Measurements from ENCODE around the gene ASTN2. TPM values are rescaled to one million over a fixed set of nuclear protein-coding genes. Genes with fewer than 3 reads are reported as not detected.

ASTN2 gene
- polyA plus RNA-seq, 3 donors: 17.2 to 17.5 (median 17.5) TPM

DNA sequence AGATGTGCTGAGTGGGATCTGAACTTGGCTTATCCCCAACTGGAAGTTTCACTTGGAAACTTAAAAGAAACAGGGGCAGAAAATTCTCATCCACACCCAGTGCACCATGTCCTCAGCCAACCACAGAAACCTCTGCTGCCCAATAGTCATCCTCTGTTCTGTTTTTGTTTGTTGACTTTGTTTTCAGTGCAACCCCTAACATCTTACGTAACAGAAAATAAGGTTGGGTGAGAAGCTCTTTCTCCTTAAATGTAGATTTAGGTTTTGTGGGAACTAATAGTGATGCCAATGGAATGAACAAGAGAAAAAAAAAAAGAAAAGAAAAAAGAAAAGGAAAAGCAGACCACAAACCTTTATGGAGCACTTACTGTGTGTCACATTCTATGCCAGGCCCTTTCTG, 998.4 kb downstream of the ASTN2 start:
- no peak for DNase-seq (ENCODE audit: extremely low read depth in 1 of 11, low read depth in 9 of 11, low spot score in 4 of 11)

DNA sequence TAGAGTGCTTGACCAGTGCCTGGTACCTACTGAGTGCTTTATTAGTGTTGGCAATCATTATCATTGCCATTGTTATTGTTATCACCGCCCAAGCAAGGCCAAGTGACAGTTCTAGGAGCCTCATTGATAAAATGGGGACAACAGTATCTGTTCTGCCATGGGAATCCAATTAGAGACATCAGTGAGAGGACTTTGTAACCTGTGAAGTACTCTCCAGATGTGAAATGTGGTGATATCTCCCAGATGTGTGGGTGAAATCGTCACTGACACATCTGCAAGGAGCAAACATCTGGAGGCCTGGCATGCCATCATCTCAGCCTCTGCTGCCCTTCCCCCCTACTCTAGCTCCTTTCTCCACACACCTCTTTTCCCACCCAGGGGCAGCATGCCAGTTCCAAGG, 1000.5 kb downstream of the ASTN2 start:
- DNase-seq (ENCODE audit: extremely low read depth in 1 of 11, low read depth in 9 of 11, low spot score in 4 of 11): no peak

DNA sequence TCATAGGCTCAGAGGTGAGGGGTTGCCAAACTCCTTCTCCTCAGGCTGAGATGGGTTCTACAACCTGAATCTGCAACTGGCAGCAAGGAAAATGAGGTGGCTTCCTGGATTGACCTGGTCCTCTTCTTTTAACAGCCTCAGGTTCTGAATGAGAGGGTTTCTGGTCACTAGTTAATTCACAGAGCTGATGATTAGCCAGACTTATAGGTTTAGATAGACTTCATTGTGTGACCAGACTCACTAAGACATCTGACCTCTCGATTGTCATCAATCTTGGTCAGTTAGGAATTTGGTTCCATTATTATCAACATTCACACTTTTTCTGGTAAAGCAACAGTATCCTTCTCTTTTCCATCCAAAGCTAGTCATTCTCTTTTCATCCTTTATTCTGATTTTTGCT, 1003.4 kb downstream of the ASTN2 start:
- DNase-seq (ENCODE audit: extremely low read depth in 1 of 11, low read depth in 9 of 11, low spot score in 4 of 11): no peak

DNA sequence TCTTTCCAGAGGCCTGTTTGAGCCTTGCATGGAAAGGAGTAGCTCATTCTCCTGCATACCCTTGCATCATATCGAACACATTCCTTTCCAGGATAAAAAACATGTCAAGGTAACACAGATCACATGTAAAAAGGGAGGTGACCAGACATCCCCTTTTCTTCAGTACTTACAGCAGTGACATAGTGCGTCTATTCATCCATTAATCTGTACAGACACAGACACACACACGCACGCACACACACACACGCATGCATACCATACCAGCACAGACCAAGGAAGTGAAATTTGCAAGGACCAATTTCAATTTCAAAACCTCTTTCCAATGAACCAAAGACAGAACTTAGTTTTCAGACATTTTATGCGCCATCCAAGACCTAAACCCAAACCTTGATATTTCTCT, 1005.2 kb downstream of the ASTN2 start:
- DNase-seq (ENCODE audit: extremely low read depth in 1 of 11, low read depth in 9 of 11, low spot score in 4 of 11): no peak

DNA sequence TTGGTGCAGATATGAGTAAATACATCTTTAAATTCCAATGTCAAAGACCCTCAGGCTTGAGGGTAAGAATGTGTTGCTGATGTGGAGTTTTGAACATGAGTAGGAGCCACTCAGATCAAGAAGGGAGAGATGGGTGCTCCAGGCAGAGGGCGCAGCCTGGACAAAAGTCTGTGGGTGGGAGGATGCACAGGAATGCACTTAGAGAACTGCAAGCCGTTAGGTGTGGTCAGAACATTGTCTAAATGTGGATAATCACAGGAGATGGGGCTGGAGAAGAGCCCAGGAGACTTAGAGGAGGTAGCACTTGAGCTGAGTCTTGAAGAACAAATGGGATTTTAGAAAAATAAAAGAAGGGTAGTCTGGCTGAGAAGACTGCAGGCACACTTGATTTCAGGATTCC, 1005.7 kb downstream of the ASTN2 start:
- no peak for DNase-seq (ENCODE audit: extremely low read depth in 1 of 11, low read depth in 9 of 11, low spot score in 4 of 11)

DNA sequence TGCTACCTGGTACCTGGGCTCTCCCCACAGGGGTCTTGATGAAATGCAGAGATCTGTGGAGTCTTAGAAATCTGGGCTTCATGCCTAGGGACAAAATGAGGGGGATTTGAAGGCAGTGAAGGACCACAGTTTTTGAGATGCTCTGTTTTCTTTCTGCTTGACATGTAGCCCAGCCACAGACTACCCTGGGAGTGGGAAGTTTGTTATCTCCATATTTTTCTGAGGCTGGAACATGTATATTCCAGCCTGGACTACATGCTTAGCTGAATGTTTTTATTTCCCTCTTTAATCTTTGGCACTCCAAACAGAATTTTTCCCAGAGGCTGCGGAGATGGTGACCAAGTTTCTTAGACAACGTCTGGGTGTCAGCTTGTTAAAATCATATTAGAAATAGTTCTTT, 1008.4 kb downstream of the ASTN2 start:
- DNase-seq (ENCODE audit: extremely low read depth in 1 of 11, low read depth in 9 of 11, low spot score in 4 of 11): no peak

DNA sequence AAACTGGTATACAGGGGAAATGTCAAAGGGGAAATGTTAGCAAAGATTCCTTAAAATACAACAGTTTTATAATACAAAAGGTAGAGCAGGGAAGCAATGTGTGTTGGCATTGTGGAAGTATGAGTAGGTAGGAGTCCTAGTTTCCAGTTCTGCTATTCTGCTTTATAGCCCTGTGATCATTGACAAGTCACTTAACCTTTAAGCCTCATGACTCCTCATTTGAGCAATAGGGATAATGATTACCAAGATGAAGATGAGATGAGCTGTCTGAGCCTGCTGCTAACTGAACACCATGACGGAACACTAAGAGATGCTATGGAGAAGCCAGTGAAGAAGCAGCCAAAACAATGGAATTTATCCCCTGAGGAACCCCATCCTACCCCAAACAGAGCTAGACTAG, 1009.5 kb downstream of the ASTN2 start:
- DNase-seq (ENCODE audit: extremely low read depth in 1 of 11, low read depth in 9 of 11, low spot score in 4 of 11): no peak

DNA sequence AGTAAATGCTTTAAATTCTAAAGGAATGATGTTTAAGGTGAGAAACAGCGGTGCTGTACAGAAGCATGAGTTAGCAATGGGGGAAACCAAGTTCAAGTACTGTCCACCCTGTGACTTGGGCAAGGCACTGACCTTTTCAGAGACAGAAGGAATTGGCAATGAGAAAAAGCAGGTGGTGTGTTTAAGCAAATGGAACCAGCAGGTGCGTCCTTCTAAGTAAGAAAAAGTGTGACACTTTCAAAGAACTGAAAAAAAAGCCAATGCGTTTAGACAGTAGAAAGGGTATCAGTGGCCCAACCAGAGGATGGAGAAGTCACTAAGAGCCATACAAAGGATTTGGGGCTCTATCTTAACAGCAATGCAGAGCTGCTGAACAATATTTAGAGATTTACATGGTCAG, 1010.6 kb downstream of the ASTN2 start:
- DNase-seq (ENCODE audit: extremely low read depth in 1 of 11, low read depth in 9 of 11, low spot score in 4 of 11): no peak

DNA sequence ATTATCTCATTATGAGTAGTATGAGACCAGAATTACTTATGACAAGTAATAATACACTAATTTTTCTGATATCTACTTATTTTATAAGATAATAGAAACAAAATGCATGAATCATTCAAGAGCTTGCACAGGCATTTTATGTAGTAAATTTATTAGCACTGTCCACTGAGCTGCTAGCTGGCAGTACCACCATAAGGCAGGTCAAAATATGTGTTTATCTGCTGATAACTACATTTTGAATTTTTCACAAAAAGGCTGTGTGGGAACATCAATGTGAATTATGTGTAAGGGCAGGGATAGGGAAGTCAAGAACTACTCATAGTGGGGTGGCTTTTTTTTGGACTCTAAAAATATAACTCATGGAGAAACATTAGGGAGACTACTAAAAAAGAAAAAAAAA, 1011.7 kb downstream of the ASTN2 start:
- no peak for DNase-seq (ENCODE audit: extremely low read depth in 1 of 11, low read depth in 9 of 11, low spot score in 4 of 11)

DNA sequence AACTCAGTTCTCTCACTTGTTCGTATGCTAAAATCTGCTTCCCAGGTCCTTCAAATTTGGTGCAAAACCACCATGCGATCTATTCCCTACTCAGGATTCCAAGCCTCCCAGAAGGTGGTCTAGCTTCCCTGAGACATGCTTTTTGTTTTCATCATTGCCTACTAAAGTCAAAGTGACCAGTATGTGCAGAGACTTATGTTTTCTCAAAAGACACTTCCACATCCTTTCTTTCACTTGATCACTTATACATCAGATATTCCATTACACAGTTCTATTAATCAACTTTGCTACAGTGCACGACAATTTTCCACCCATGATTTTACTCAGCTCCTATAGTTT, 1019.2 kb downstream of the ASTN2 start:
- DNase-seq (ENCODE audit: extremely low read depth in 1 of 11, low read depth in 9 of 11, low spot score in 4 of 11): no peak

DNA sequence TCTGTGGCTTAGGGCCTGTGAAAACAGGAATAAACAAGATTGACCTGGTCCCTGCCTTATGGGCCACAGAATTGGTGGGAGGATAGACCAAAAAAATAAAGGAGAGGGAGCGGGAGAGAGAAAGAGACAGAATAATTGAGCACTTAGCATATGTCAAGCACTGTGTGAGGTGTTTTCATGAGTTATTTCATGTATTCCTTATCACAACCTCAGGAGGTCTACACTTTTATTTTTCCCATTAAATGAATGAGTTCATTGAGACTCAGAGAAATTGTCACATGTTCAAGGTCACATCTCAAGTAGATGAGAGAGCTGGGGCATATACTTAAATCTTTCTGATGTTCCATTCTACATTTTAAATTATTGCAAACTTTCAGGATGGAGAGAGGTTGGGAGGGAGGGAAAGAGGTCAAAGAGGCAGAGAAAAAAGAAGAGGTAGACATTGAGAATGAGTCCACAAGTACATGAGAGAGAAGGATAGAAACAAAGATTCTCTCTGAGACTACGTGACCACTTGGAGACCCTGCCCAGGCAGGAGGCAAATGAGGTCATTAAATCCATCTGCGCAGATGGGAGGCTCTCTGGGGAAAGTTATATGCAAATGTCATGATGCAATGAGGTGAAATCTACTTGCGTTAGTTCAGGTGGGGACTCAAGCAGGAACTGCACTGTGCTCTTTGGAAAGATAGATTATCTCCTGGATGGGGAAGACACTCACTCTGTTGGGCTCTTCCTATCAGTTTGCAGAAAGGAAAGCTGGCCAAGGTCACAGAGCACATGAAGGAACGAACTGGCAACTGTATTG, 1019.8 kb downstream of the ASTN2 start:
- DNase-seq (ENCODE audit: extremely low read depth in 1 of 11, low read depth in 9 of 11, low spot score in 4 of 11): no peak

DNA sequence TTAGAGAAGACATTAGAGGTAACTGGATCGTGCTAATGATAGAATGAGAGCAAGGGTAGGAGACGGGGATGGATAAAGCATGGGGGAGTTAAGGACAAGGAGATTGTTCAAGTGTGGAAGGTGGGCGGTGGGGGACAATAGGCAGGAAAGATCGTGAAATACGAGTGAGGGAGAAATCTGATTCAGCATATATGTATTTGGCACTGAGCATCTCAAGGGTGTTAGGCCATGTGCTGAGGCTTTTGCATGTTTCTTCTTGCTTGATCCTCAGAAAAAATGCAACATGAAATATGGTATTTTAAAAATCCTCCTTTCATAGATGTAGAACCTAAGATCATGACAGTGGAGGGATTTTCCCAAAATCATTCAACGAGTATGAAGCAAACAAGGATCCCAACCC, 1020.8 kb downstream of the ASTN2 start:
- no peak for DNase-seq (ENCODE audit: extremely low read depth in 1 of 11, low read depth in 9 of 11, low spot score in 4 of 11)

DNA sequence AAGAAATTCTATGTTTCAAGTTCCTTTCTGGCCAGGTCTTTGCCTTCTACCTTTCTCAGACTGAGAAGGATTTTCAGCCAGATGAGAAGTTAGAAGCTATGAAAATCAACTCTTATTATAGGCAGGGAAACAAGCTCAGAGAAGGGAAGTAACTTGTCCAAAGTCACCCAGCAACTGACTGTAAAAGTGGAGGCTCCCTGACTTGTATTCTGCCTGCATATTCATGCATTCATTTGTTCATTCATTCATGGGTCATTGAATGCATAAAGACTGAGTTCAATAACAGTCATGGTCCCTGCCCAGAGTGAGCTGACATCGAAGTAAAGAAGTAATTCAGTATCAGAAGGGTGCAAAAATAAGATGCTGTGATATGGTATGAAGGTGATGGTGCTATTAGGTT, 1021.7 kb downstream of the ASTN2 start:
- DNase-seq (ENCODE audit: extremely low read depth in 1 of 11, low read depth in 9 of 11, low spot score in 4 of 11): no peak

DNA sequence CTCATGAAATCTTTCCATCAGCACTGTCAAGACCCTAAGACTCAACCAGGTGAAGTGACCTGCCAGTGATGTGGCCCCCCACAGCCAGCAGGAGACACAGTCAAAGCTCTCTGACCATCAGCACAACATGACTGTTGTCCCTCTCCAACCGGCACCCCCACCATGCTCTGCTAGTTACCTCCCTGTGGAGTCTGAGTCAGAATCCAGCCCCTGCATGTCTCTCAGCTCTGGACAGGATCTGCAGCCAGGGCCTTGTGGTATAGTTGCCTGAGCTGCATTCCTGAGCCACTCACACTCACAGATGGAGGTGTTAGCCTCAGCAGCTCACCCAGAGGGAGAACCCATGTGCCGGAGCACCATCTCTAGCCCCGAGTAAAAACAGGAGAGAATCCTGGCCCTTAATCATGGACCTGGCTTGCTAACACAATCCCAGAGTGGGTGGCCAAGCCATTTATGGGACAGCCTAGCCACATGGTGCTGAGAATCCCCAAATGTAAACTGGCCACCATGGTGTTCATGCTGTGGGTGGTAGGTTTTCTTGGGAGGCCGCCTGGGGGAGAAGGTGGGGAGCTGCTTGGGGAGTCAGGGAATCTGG, 1023.5 kb downstream of the ASTN2 start:
- DNase-seq (ENCODE audit: extremely low read depth in 1 of 11, low read depth in 9 of 11, low spot score in 4 of 11): no peak

DNA sequence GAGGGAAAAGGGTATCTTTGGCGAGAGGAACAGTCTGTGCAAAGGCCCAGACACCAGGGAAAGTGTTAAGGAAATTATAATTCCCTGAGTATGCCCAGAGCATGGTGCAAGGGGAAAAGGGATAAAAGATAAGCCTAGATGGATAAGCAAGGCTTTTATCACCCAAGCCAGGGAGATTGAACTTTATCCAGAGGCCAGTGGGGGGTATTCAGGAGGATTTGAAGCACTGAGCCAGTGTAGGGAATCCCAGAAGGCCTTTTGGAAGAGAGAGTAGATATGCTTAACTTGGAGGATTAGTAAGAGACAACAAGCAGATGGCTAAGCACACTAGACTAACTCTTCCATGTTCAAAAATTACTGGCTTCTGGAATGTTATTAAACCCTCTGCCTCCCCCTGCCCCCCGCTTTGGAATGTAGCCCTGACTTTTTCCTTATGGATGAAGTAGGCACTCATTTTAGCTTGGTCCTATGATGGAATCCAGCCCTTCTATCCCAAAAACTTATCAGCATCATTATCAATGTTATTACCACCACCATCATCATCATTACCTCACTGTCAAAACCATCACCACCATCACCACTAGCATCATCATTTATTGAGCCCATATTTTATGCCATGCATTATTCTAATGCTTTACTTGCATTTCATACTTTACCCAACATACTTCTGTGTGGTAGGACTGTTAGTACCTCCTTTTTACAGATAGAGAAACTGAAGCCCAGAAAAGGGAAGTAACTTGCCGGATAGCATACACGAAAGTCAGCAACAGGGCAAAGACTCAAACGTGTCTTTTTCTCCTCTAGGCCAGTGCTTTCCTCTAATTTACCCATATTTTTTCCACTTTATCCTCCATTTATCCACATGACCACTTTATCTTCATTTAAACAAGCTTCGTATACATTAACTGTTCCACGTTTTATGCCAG, 1024.3 kb downstream of the ASTN2 start:
- DNase-seq (ENCODE audit: extremely low read depth in 1 of 11, low read depth in 9 of 11, low spot score in 4 of 11): no peak

DNA sequence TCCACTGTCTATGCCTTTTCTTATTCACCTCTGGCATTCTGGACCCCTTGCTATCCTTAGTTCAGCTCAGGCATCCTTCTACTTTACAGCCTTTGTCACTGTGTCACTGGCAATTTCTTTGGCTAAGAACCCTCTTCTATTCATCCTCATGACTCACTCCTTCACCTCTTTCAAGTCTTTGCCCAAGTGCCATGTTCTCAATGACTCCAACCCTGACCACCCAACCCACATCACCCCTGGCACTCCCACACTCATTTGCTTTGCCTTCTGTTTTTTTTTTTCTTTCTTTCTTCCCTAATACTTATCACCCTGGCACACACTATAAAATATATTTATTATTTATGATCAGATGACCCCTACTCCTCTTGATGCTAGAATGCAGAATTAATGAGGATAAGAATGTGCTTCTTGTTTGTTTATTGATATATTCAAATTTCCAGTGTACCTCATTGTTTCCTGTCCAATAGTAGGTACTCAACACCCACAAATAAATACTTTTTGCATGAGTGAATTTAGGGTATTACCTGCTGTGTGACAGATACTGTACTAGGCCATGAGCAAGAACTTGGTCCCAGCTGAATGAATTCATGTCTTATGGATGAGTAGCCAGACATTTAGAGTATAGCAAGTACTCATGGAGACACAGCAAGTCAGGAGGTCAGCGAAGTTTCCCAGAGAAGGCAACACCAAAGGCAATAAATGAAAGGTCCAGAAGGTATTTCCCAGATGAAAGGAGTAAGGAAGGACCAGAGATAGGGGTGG, 1025.1 kb downstream of the ASTN2 start:
- no peak for DNase-seq (ENCODE audit: extremely low read depth in 1 of 11, low read depth in 9 of 11, low spot score in 4 of 11)

DNA sequence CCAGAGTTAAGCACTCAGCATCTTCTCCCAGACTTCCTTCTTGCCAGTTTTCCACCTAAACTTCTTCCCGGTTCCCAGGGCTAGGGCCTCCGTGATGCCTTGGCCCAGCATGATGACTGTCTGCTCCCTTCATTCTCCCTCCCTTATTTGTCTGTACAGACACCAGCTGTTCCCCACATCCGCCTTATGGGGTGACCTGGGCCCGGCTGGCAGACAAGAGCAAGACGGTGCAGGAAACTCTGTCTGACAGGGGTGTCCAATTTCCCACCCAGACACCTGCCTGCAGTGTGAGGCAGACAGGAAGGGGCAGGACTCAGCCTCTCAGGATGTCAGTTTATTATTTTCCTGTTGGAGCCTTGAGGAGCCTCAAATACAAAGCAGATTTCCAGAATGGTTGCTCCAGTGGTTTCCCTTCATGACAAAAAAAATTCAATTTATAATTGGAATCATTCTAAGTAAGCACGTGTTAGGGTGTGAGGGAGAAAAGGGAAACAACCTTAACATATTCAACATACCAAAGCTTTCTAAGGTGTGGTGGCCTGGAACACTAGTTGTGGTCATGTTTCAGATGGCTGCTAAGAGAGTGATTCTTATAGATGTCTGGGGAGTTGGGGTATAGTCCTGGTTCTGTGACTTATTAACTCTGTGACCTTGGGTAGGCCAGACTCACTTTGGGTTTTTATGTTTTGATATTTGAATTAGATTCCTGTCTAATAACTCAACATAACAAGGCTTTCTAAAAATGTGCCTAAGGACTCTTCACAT, 1026.7 kb downstream of the ASTN2 start:
- DNase-seq (ENCODE audit: extremely low read depth in 1 of 11, low read depth in 9 of 11, low spot score in 4 of 11): peak in 1 of 11 donors; percentile 51

DNA sequence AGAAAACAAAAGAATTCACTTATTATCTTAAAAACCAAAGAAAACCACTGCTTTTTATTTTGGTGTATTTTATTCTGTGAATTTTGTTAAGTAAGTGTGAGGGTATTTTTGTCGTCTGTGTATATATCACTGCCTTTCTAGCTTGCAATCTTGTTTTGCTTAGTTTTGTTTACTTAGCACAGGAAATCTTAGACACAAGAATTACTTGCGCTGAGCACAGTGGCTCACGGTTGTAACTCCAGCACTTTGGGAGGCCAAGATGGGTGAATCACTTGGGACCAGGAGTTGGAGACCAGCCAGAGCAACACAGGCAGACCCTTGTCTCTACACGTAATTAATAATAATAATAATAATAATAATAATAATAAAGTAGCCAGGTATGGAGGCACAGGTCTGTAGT, 1030.9 kb downstream of the ASTN2 start:
- peak in 1 of 11 donors; percentile 8 for DNase-seq (ENCODE audit: extremely low read depth in 1 of 11, low read depth in 9 of 11, low spot score in 4 of 11)

DNA sequence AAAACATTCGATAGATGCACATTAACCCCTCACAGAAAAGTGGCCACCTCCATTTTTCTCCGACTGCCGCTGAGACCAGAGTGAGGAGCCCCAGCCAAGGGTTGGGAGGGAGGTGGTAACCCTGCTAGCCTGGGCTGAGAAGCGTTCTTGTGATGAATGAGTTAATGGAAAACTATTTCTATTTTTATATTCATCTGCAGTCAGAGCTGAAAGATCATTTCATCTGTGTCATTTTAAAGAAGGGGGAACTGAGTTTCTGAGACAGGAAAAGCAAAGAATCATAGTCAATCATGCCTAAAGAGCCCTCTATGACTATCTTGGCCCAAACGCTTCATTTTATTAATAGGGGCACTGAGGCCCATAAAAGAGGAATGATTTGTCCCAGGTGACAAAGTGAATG, 1031.7 kb downstream of the ASTN2 start:
- no peak for DNase-seq (ENCODE audit: extremely low read depth in 1 of 11, low read depth in 9 of 11, low spot score in 4 of 11)
